Calu3 (cell line): ENCODE results near the gene DHX35. TPM values are rescaled to one million over a fixed set of nuclear protein-coding genes. Genes with fewer than 3 reads are reported as not detected.

Source experiments
- BruUV-seq: library from RNA; stranded (reverse); fragments of 400-500 nt; replicated peaks from 2 replicates; lab custom pipeline; 2021; lab: Mats Ljungman, UMichigan
- CTCF ChIA-PET: fragments of 300-600 bp; sonication (Branson Sonifier 250); formaldehyde crosslinking; loops from one replicate; lab custom pipeline; 2022; ENCODE audit warnings: antibody characterized with exemption; lab: Charles Lee
- DNase-seq: peaks from one replicate; pipeline ENCODE4 v3.0.0; 2022
- H3K27ac Mint-ChIP-seq: one replicate; pipeline ENCODE4 v1.8.0; 2022; ENCODE audit warnings: mixed read lengths; ENCODE audit not compliant: unreplicated experiment
- H3K27me3 Mint-ChIP-seq: one replicate; pipeline ENCODE4 v1.8.0; 2022; ENCODE audit warnings: mixed read lengths; ENCODE audit not compliant: unreplicated experiment
- H3K36me3 Mint-ChIP-seq: one replicate; pipeline ENCODE4 v1.8.0; 2022; ENCODE audit warnings: mild to moderate bottlenecking, moderate library complexity, mixed read lengths; ENCODE audit not compliant: insufficient read depth, unreplicated experiment
- H3K4me1 Mint-ChIP-seq: one replicate; pipeline ENCODE4 v1.8.0; 2022; ENCODE audit warnings: mild to moderate bottlenecking, low read depth, mixed read lengths; ENCODE audit not compliant: unreplicated experiment
- H3K4me3 Mint-ChIP-seq: one replicate; pipeline ENCODE4 v1.8.0; 2022; ENCODE audit warnings: mild to moderate bottlenecking, low read depth, moderate library complexity, mixed read lengths; ENCODE audit not compliant: unreplicated experiment
- H3K9me3 Mint-ChIP-seq: one replicate; pipeline ENCODE4 v1.8.0; 2022; ENCODE audit warnings: low read depth, mixed read lengths; ENCODE audit not compliant: unreplicated experiment
- CTCF ChIP-seq: fragments of 200-600 bp; IDR thresholded peaks from one replicate; pipeline ENCODE4 v1.8.0; 2022; ENCODE audit warnings: antibody characterized with exemption; ENCODE audit not compliant: unreplicated experiment
- intact Hi-C: fragments of 100-400 bp; cut with micrococcal nuclease; formaldehyde crosslinking; loops from one replicate; pipeline ENCODE4 v1.10.0; 2022; ENCODE audit not compliant: unreplicated experiment
- total RNA-seq: library from RNA; stranded (reverse); gene quantifications from 2 replicates; pipeline ENCODE4 v1.2.3, GENCODE V29; 2022

The DHX35 gene
- total RNA-seq, 1 experiment from 2014 or later: 19.1 TPM

DNA sequence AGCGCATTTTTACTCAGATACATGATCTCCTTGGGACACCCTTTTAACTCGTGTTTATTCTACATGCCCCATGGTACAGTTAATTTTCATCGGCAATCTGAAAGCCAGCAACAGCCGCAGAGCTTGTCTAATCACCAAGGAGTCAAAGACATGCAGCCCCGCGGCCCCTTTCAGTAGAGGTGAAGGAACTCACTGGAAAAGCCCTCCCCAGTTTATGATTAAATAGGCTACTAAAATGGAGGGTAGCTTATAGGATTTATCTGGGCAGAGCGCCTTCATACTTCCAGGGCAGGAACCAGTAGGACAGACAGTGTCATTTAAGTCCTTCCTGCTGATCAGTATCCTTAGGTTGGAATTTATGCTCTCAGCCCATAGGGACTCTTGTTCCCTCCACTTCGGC, 83.5 kb downstream of the DHX35 start:
- intact Hi-C loops: loop anchor here (5.0 kb wide), 1 partner anchor 398 kb away; no protein-coding TSS in a partner anchor
- H3K27ac Mint-ChIP-seq: no peak overlapping the region
- CTCF ChIA-PET: interaction anchor here (0.6 to 0.7 kb wide), 3 partner anchors 33 to 403 kb away, joined by 4 to 6 read pairs (median 4); no protein-coding TSS in a partner anchor

DNA sequence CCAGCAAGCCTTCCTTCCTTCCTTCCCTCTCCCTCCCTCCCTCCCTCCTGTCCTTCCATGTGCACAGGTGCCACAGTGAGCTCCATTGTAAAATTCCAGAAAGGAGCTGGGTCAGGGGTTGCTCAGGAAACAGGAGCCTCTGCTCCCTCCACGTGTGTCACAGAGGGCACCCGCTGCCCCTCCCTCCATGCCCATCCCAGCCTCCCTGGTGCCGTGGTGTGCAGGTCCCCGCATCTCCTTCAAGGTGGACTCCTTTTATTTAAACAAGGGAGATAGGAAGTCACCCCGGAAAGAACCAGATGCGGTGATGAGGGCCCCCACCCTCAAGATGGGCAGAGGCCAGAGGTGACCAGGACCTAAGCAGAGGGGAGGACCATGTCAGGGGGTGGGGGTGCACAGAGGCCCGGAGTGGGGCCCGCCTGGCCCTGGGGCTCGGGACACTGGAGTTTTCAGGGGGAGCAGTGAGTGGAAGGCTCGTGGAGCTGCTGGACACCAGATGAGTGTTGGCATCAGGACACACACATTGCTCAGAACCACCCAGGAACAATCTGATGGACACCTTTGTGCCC, 85.4 kb downstream of the DHX35 start:
- CTCF ChIA-PET: interaction anchor here (1.0 to 1.2 kb wide), 2 partner anchors 19 to 121 kb away, joined by 3 read pairs; partner anchors contain the start of gene FAM83D
- intact Hi-C loops: loop anchor here (5.0 kb wide), 1 partner anchor 400 kb away; no protein-coding TSS in a partner anchor
- BruUV-seq: no TSS peak

More for the DNA sequence above, 83.5 kb downstream of the DHX35 start:
- H3K9me3 Mint-ChIP-seq: no peaks in the 10 kb centered on the region
- no peak for TF ChIP-seq CTCF
- DNase-seq: no peak
- H3K4me1 Mint-ChIP-seq: no peaks in the 10 kb centered on the region
- H3K27me3 Mint-ChIP-seq: peaks cover 6% of the 10 kb centered on the region
- no peak overlapping the region for H3K4me3 Mint-ChIP-seq
- H3K36me3 Mint-ChIP-seq: peaks cover 26% of the 10 kb centered on the region
- BruUV-seq: no TSS peak

GRCh38 chr20:39048000-39048696, 86.0 kb downstream of the DHX35 start:
- Mint-ChIP-seq H3K36me3 (peaks cover 19% of the 10 kb centered on the region), H3K9me3 (no peaks in the 10 kb centered on the region), H3K4me3 (no peak overlapping the region), H3K4me1 (no peaks in the 10 kb centered on the region), H3K27me3 (peaks cover 30% of the 10 kb centered on the region), H3K27ac (no peak overlapping the region)
- intact Hi-C loops: loop anchor here (1.0 to 5.0 kb wide), 3 partner anchors 44 to 401 kb away; partner anchors contain the start of gene FAM83D
- CTCF ChIA-PET: interaction anchor here (0.7 to 1.6 kb wide), 5 partner anchors 19 to 414 kb away, joined by 3 to 11 read pairs (median 3); no protein-coding TSS in a partner anchor
- peak; percentile 86 for DNase-seq
- peak; percentile 99 for TF ChIP-seq CTCF
- BruUV-seq: no TSS peak

More for the DNA sequence above, 85.4 kb downstream of the DHX35 start:
- no peak for DNase-seq
- Mint-ChIP-seq H3K36me3 (peaks cover 22% of the 10 kb centered on the region), H3K27me3 (peaks cover 24% of the 10 kb centered on the region), H3K27ac (no peak overlapping the region), H3K9me3 (no peaks in the 10 kb centered on the region), H3K4me1 (no peaks in the 10 kb centered on the region), H3K4me3 (no peak overlapping the region)
- no peak for TF ChIP-seq CTCF

- DNase-seq: no peak
- Mint-ChIP-seq H3K36me3 (peaks cover 19% of the 10 kb centered on the region), H3K4me3 (peak overlapping the region; percentile 82), H3K27me3 (peaks cover 40% of the 10 kb centered on the region), H3K9me3 (no peaks in the 10 kb centered on the region), H3K4me1 (no peaks in the 10 kb centered on the region), H3K27ac (peak overlapping the region; percentile 66)
- no TSS peak for BruUV-seq
- CTCF ChIA-PET: interaction anchor here (0.6 to 2.7 kb wide), 16 partner anchors 11 to 1382 kb away, joined by 3 to 25 read pairs (median 4); partner anchors contain the start of genes DHX35 and FAM83D
- no peak for TF ChIP-seq CTCF
- intact Hi-C loops: loop anchor here (5.0 kb wide), 1 partner anchor 402 kb away; no protein-coding TSS in a partner anchor
Measured at GRCh38 chr20:39049148-39049547, 87.0 kb downstream of the DHX35 start.
